Progenitor cell of endocrine pancreas (in vitro differentiated cells): ENCODE data around the gene HDGFL1. TPM values are rescaled to one million over a fixed set of nuclear protein-coding genes. Genes with fewer than 3 reads are reported as not detected.

ENCODE experiments used
- DNase-seq: peaks from one replicate; pipeline ENCODE4 v3.0.0; 2021; ENCODE audit warnings: low spot score; ENCODE audit not compliant: unreplicated experiment
- H3K27ac Mint-ChIP-seq: 2 replicates; pipeline ENCODE4 v1.8.0; 2021; ENCODE audit warnings: mild to moderate bottlenecking, moderate library complexity, mixed read lengths
- H3K27me3 Mint-ChIP-seq: 2 replicates; pipeline ENCODE4 v1.8.0; 2021; ENCODE audit warnings: mixed read lengths
- H3K36me3 Mint-ChIP-seq: 2 replicates; pipeline ENCODE4 v1.8.0; 2022; ENCODE audit warnings: mixed read lengths; ENCODE audit not compliant: insufficient read depth
- H3K4me1 Mint-ChIP-seq: 2 replicates; pipeline ENCODE4 v1.8.0; 2021; ENCODE audit warnings: low read depth, mixed read lengths
- H3K4me3 Mint-ChIP-seq: 2 replicates; pipeline ENCODE4 v1.8.0; 2021; ENCODE audit warnings: low read depth, mild to moderate bottlenecking, moderate library complexity, mixed read lengths
- H3K9me3 Mint-ChIP-seq: 2 replicates; pipeline ENCODE4 v1.8.0; 2021; ENCODE audit warnings: low read depth, mixed read lengths
- CTCF ChIP-seq: fragments of 200-600 bp; sonication (generic); IDR thresholded peaks from one replicate; pipeline ENCODE4 v1.5.0; 2021; ENCODE audit warnings: antibody characterized with exemption, mild to moderate bottlenecking; ENCODE audit not compliant: unreplicated experiment
- total RNA-seq: library from RNA; stranded (reverse); gene quantifications from 2 replicates; pipeline ENCODE4 v1.2.1, GENCODE V29; 2021

Gene HDGFL1
- total RNA-seq, 1 donor from 2014 or later: not detected

DNA sequence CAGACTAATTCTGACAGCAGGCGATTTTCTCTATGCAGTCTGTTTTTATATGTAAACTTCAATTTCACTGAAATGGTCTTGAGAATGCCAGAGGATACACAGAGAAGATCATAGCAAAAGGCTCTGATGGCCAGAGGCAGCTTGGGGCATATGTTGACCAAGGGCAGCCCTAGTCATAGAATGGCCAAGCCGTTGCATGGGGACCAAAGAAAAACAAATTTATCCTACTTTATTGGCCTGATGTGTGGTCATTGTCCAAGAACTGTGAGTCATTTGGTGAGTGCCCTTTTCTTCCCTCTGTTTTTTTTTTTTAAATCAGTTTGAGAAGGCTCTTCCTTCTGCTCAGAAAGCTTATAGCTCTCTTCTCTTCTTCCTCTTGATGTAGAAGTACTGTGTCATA, 5.8 kb downstream of the HDGFL1 start:
- Mint-ChIP-seq H3K9me3 (no peaks in the 10 kb centered on the region), H3K27me3 (no peaks in the 10 kb centered on the region), H3K27ac (no peak overlapping the region), H3K4me1 (no peaks in the 10 kb centered on the region), H3K36me3 (no peaks in the 10 kb centered on the region), H3K4me3 (no peak overlapping the region)
- DNase-seq: no peak
- no peak for TF ChIP-seq CTCF

DNA sequence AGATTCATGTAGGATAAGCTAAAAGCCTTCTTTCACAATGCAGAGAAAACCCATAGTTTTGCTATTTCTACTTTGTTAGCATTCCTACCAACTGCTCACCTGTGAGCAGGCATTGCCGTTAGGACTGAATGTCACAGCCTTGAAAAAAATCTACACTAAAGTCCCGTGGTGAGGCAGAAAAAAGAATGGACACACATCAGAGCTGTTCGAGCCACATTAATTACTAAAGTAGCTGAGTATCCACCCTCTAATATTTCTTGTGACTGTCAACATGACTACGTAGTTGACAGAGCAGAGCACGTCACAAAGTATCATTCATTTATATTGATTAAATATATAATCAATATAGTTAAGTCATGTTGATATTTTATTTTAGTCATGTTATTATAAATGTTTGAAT, 10.1 kb downstream of the HDGFL1 start:
- DNase-seq: no peak
- Mint-ChIP-seq H3K4me1 (no peaks in the 10 kb centered on the region), H3K27me3 (no peaks in the 10 kb centered on the region), H3K36me3 (no peaks in the 10 kb centered on the region), H3K9me3 (no peaks in the 10 kb centered on the region), H3K4me3 (no peak overlapping the region), H3K27ac (no peak overlapping the region)
- no peak for TF ChIP-seq CTCF

GRCh38 chr6:22580337-22580736, 11.0 kb downstream of the HDGFL1 start:
- Mint-ChIP-seq H3K9me3 (no peaks in the 10 kb centered on the region), H3K27me3 (no peaks in the 10 kb centered on the region), H3K4me1 (no peaks in the 10 kb centered on the region), H3K36me3 (no peaks in the 10 kb centered on the region), H3K4me3 (no peak overlapping the region), H3K27ac (no peak overlapping the region)
- no peak for TF ChIP-seq CTCF
- DNase-seq: no peak

DNA sequence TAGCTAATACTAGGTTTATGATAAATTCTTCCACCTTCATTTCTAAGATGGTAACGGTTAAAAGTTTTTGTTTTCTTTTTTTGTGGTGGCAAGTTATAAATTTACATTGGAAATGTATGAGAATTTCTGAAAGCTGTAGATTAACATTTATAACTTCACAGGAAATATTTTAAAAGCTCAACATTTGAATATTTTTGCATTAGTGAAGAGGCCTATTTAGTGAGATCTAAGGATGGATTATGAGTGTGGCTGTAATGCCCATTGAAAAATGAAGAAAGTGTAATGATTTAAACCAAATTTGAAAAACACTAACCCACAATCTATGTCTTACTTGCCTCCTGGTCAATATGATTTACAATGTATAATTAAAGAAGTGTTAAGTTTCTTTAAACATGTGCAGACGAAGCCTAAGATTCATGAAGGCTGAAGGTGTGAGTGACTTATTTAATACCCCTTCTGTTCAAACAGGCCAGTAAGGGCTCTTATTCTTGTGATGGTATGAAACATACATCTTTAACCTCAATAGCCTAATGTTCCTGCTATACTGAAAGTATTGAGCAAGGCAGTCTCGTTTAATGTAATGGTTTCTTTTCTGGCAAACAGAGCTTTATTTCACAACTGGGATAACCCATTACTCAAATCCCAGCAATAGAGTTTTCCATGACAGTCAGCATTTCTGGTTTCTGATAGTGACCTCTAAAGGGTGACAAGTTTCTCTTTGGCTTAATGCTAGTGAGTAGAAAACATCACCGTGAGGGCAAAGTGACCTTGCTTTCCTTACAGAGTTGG, 13.2 kb downstream of the HDGFL1 start:
- H3K9me3 Mint-ChIP-seq: no peaks in the 10 kb centered on the region
- H3K27me3 Mint-ChIP-seq: no peaks in the 10 kb centered on the region
- no peaks in the 10 kb centered on the region for H3K36me3 Mint-ChIP-seq
- no peak for TF ChIP-seq CTCF
- no peaks in the 10 kb centered on the region for H3K4me1 Mint-ChIP-seq
- DNase-seq: no peak
- no peak overlapping the region for H3K4me3 Mint-ChIP-seq
- H3K27ac Mint-ChIP-seq: no peak overlapping the region

GRCh38 chr6:22583230-22583629, 13.9 kb downstream of the HDGFL1 start:
- Mint-ChIP-seq H3K4me3 (no peak overlapping the region), H3K27me3 (no peaks in the 10 kb centered on the region), H3K9me3 (no peaks in the 10 kb centered on the region), H3K4me1 (no peaks in the 10 kb centered on the region), H3K36me3 (no peaks in the 10 kb centered on the region), H3K27ac (no peak overlapping the region)
- no peak for TF ChIP-seq CTCF
- DNase-seq: no peak
